OCI-LY1 (cell line): Measurements from ENCODE around the gene FGF21.

ENCODE experiments used
- H2AFZ ChIP-seq: fragments of 200-600 bp; sonication (generic), shearing (Covaris generic); 2 replicates; pipeline ENCODE4 v1.6.0; 2014; ENCODE audit warnings: antibody characterized with exemption, mild to moderate bottlenecking, low read length
- H3F3A ChIP-seq: fragments of 200-600 bp; sonication (generic), shearing (Covaris generic); 2 replicates; pipeline ENCODE4 v1.6.0; 2014; ENCODE audit warnings: mild to moderate bottlenecking, antibody characterized with exemption, low read length, moderate library complexity; ENCODE audit not compliant: insufficient read depth
- H3K27ac ChIP-seq: fragments of 200-600 bp; sonication (generic); 2 replicates; pipeline ENCODE4 v1.5.1; 2014; ENCODE audit warnings: low read length, mixed run types, mild to moderate bottlenecking, low read depth; ENCODE audit not compliant: poor library complexity, severe bottlenecking
- H3K27me3 ChIP-seq: fragments of 200-600 bp; sonication (generic); 2 replicates; pipeline ENCODE4 v1.6.0; 2014; ENCODE audit warnings: antibody characterized with exemption, mild to moderate bottlenecking, low read length, moderate library complexity; ENCODE audit not compliant: insufficient read depth
- H3K36me3 ChIP-seq: fragments of 200-600 bp; sonication (generic); 2 replicates; pipeline ENCODE4 v1.6.1; 2014; ENCODE audit warnings: mild to moderate bottlenecking, antibody characterized with exemption, low read length, moderate library complexity, mixed read lengths; ENCODE audit not compliant: insufficient read depth
- H3K4me1 ChIP-seq: fragments of 200-600 bp; sonication (generic); 2 replicates; pipeline ENCODE4 v1.5.1; 2014; ENCODE audit warnings: mild to moderate bottlenecking, low read length, moderate library complexity; ENCODE audit not compliant: insufficient read depth, severe bottlenecking
- H3K4me2 ChIP-seq: fragments of 200-600 bp; sonication (generic), shearing (Covaris generic); 2 replicates; pipeline ENCODE4 v1.6.1; 2014; ENCODE audit warnings: low read length
- H3K4me3 ChIP-seq: fragments of 200-600 bp; sonication (generic); 2 replicates; pipeline ENCODE4 v1.5.1; 2014; ENCODE audit warnings: low read length, low read depth, mild to moderate bottlenecking, mixed read lengths; ENCODE audit not compliant: poor library complexity, severe bottlenecking
- H3K79me2 ChIP-seq: fragments of 200-600 bp; shearing (Covaris generic); 2 replicates; pipeline ENCODE4 v1.6.1; 2016; ENCODE audit warnings: mixed run types, low read length, mixed read lengths; ENCODE audit not compliant: insufficient read depth
- H3K9ac ChIP-seq: fragments of 200-600 bp; sonication (generic), shearing (Covaris generic); 2 replicates; pipeline ENCODE4 v1.6.1; 2014; ENCODE audit warnings: mild to moderate bottlenecking, low read length, mixed read lengths
- H3K9me2 ChIP-seq: fragments of 200-600 bp; sonication (generic), shearing (Covaris generic); 2 replicates; pipeline ENCODE4 v1.6.1; 2014; ENCODE audit warnings: low read depth, mild to moderate bottlenecking, low read length, mixed read lengths
- H3K9me3 ChIP-seq: fragments of 200-600 bp; shearing (Covaris generic); 2 replicates; pipeline ENCODE4 v1.6.1; 2014; ENCODE audit warnings: low read length, mixed read lengths
- H4K20me1 ChIP-seq: fragments of 200-600 bp; sonication (generic), shearing (Covaris generic); 2 replicates; pipeline ENCODE4 v1.6.0; 2016; ENCODE audit warnings: mild to moderate bottlenecking, low read length; ENCODE audit not compliant: insufficient read depth
- CTCF ChIP-seq: fragments of 200-600 bp; sonication (generic), shearing (Covaris generic); IDR thresholded peaks from 2 replicates; pipeline ENCODE4 v1.5.1; 2017; ENCODE audit warnings: mild to moderate bottlenecking, antibody characterized with exemption, low read length, moderate library complexity, mixed read lengths
- EZH2 ChIP-seq: fragments of 200-600 bp; sonication (generic), shearing (Covaris generic); IDR thresholded peaks from 2 replicates; pipeline ENCODE4 v1.8.0; 2017; ENCODE audit warnings: borderline replicate concordance, mixed run types, mild to moderate bottlenecking, antibody characterized with exemption, low read length, moderate library complexity, mixed read lengths

FGF21 gene

GRCh38 chr19:48740164-48740972 is 15.0 kb upstream of the FGF21 start, which contains the start of gene RASIP1:
Gene RASIP1 (minus strand): TSS chr19:48740610. CDS start chr19:48740282, 328 bp downstream.
- H3K9ac ChIP-seq: no peak within 1 kb of the TSS
- H3K27ac ChIP-seq: no peak within 1 kb of the TSS
- no peak within 1 kb of the TSS for H2AFZ ChIP-seq
- no peak within 1 kb of the TSS for H3K4me3 ChIP-seq
- TF ChIP-seq EZH2 (no peak), CTCF (no peak)
- no peaks in the 10 kb centered on the region for H3K9me2 ChIP-seq
- H3K27me3 ChIP-seq: no peaks in the 10 kb centered on the region
- H3K4me1 ChIP-seq: peaks cover 3% of the 10 kb centered on the region
- no peaks in the 10 kb centered on the region for H3K36me3 ChIP-seq
- H4K20me1 ChIP-seq: no peaks in the 10 kb centered on the region
- H3F3A ChIP-seq: no peaks in the 10 kb centered on the region
- no peak within 1 kb of the TSS for H3K4me2 ChIP-seq
- no peaks in the 10 kb centered on the region for H3K9me3 ChIP-seq
- H3K79me2 ChIP-seq: no peaks in the 10 kb centered on the region

- H2AFZ ChIP-seq: no peak overlapping the region
Measured at GRCh38 chr19:48741129-48741999, 14.0 kb upstream of the FGF21 start.

GRCh38 chr19:48742096-48742495 is 13.2 kb upstream of the FGF21 start:
- Histone ChIP-seq H3K9me2 (no peaks in the 10 kb centered on the region), H3K79me2 (no peaks in the 10 kb centered on the region), H3K4me2 (no peak overlapping the region), H3K27me3 (no peaks in the 10 kb centered on the region), H3K4me1 (peaks cover 8% of the 10 kb centered on the region), H2AFZ (no peak overlapping the region), H4K20me1 (no peaks in the 10 kb centered on the region), H3K27ac (no peak overlapping the region), H3K4me3 (no peak overlapping the region), H3K9me3 (no peaks in the 10 kb centered on the region), H3F3A (no peaks in the 10 kb centered on the region), H3K9ac (no peak overlapping the region), H3K36me3 (no peaks in the 10 kb centered on the region)
- TF ChIP-seq EZH2: no peak
- no peak for TF ChIP-seq CTCF

More at GRCh38 chr19:48741129-48741999, 14.0 kb upstream of the FGF21 start:
- Histone ChIP-seq H3K9me3 (no peaks in the 10 kb centered on the region), H3K4me2 (no peak overlapping the region), H3K27ac (no peak overlapping the region), H3K4me1 (peaks cover 3% of the 10 kb centered on the region), H3K9ac (no peak overlapping the region), H3K27me3 (no peaks in the 10 kb centered on the region), H3K4me3 (no peak overlapping the region), H3F3A (no peaks in the 10 kb centered on the region), H4K20me1 (no peaks in the 10 kb centered on the region), H3K9me2 (no peaks in the 10 kb centered on the region), H3K79me2 (no peaks in the 10 kb centered on the region), H3K36me3 (no peaks in the 10 kb centered on the region)
- TF ChIP-seq CTCF (no peak), EZH2 (no peak)
